Measurements from ENCODE around the gene BTF3L4.
"Not testable (repeated sequence)": the region's sequence is repeated elsewhere in the genome, so short reads cannot be mapped to it uniquely, and the experiment has no call there.

BTF3L4 gene

DNA sequence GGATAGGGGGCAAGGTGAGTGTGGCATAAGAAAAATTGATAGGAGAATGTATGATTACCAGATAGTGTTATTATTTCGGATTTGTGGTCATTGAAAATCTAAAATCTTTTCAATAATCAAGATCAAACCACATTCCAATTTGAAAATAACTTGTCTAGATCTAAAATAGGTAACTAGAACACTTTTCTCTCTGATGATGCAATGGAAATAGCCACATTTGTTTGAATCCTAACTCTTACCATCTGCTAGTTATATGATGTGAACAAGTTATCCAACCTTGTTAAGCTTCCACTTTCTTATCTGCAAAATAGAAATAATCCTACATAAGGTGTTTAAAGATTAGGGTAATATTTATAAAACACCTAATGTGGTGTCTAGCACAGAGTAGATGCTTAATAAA lies 3.8 kb downstream of the BTF3L4 start:
- DNase-seq: no peak
- H3K27ac ChIP-seq (ENCODE audit: insufficient read depth in 1 of 2, low read depth in 1 of 2, low read length in 2 of 2, poor library complexity in 1 of 2, severe bottlenecking in 2 of 2): no peak overlapping the region
- no peak overlapping the region for H3K4me3 ChIP-seq (ENCODE audit: control insufficient read depth in 1 of 7, extremely low read depth in 1 of 7, insufficient read depth in 4 of 7, low read depth in 2 of 7, low read length in 6 of 7)
- WGBS (ENCODE audit: insufficient coverage): no CpG with 5 or more reads among the region's 1 CpG
- peaks cover 7 to 30% (median 15%) of the 10 kb centered on the region in 4 experiments for H3K4me1 ChIP-seq (ENCODE audit: control extremely low read depth in 1 of 4, control insufficient read depth in 4 of 4, insufficient read depth in 4 of 4, low read length in 3 of 4)
- H3K27me3 ChIP-seq (replicated peaks in 2 of 5; ENCODE audit: control insufficient read depth in 4 of 5, insufficient read depth in 5 of 5, low read length in 4 of 5): no peaks in the 10 kb centered on the region
- ChIA-PET POLR2A (no interaction called here), CTCF (interaction anchor here (0.8 to 1.7 kb wide), 3 partner anchors 10 to 16 kb away, joined by 3 to 4 read pairs (median 3); no protein-coding TSS in a partner anchor)
- H3K36me3 ChIP-seq (ENCODE audit: control insufficient read depth in 4 of 4, insufficient read depth in 4 of 4, low read length in 3 of 4): peaks cover 12 to 37% (median 25%) of the 10 kb centered on the region in 4 experiments
- H3K9me3 ChIP-seq (ENCODE audit: control extremely low read depth in 1 of 5, control insufficient read depth in 4 of 5, insufficient read depth in 2 of 5, low read depth in 1 of 5, low read length in 4 of 5): no peaks in the 10 kb centered on the region

DNA sequence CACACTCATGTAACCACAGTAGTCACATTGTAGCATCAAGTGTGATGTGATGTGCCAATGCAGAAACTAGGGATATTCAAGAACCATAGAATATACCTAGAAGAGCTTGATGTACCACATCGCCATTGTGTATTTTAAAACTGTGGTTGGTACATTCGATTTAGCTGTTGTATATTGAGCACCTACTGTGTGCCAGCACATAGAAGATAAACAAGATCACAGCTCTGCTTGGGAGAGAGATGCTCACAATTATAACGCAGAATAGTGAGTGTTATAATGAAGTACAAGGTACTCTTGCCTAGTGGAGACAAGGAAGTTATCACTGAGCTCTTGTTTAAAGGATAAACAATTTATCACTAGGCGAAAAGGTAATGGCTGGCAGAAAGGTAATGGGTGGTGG lies 4.7 kb downstream of the BTF3L4 start:
- peaks cover 7 to 25% (median 13%) of the 10 kb centered on the region in 4 experiments for H3K4me1 ChIP-seq (ENCODE audit: control extremely low read depth in 1 of 4, control insufficient read depth in 4 of 4, insufficient read depth in 4 of 4, low read length in 3 of 4)
- no peaks in the 10 kb centered on the region for H3K9me3 ChIP-seq (ENCODE audit: control extremely low read depth in 1 of 5, control insufficient read depth in 4 of 5, insufficient read depth in 2 of 5, low read depth in 1 of 5, low read length in 4 of 5)
- H3K36me3 ChIP-seq (ENCODE audit: control insufficient read depth in 4 of 4, insufficient read depth in 4 of 4, low read length in 3 of 4): peaks cover 13 to 45% (median 28%) of the 10 kb centered on the region in 4 experiments
- no peaks in the 10 kb centered on the region for H3K27me3 ChIP-seq (replicated peaks in 2 of 5; ENCODE audit: control insufficient read depth in 4 of 5, insufficient read depth in 5 of 5, low read length in 4 of 5)
- no peak overlapping the region for H3K4me3 ChIP-seq (ENCODE audit: control insufficient read depth in 1 of 7, extremely low read depth in 1 of 7, insufficient read depth in 4 of 7, low read depth in 2 of 7, low read length in 6 of 7)
- no peak for DNase-seq
- 100% methylated on average over 3 of the region's 4 CpGs for WGBS (ENCODE audit: insufficient coverage)
- H3K27ac ChIP-seq (ENCODE audit: insufficient read depth in 1 of 2, low read depth in 1 of 2, low read length in 2 of 2, poor library complexity in 1 of 2, severe bottlenecking in 2 of 2): no peak overlapping the region
- ChIA-PET POLR2A (no interaction called here), CTCF (no interaction called here)

DNA sequence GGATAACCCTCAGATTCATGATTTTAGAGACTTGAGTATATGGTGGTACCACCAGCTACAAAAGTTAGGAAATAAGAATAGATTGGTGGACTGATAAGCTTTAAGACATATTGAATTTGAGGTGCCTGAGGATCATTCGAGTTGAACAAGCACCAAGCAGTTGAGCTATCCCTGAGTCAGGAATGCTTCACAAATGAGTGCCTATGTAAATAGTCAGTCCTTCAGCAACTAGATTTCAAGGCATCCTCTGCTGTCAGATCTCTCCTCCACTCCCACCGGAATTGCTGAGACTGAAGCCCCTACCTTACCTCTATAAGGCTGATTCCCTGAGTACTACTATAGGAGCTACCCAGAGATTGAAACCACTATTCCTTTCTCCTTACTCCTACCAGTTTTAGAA lies 7.1 kb downstream of the BTF3L4 start:
- POLR2A ChIA-PET: no interaction called here
- 100% methylated on average over 2 of the region's 2 CpGs for WGBS (ENCODE audit: insufficient coverage)
- H3K4me1 ChIP-seq (ENCODE audit: control extremely low read depth in 1 of 4, control insufficient read depth in 4 of 4, insufficient read depth in 4 of 4, low read length in 3 of 4): peaks cover under 1 to 7% (median 3%) of the 10 kb centered on the region in 4 experiments

DNA sequence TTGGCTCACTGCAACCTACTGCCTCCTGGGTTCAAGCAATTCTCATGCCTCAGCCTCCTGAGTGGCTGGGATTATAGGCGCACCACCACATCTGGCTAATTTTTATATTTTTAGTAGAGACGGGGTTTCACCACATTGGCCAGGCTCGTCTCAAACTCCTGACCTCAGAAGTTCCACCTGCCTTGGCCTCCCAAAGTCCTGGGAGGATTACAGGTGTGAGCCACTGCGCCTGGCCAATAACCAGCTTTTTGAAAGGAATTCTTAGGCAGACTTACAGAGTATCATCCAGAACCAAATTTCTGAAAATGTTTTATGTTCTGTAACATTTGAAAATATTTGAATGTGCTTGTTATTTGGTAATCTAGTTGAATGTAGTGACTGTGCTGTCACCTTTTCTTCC lies 14.6 kb downstream of the BTF3L4 start:
- WGBS (ENCODE audit: insufficient coverage): 100% methylated on average over 2 of the region's 4 CpGs
- H3K9me3 ChIP-seq (ENCODE audit: control extremely low read depth in 1 of 5, control insufficient read depth in 4 of 5, insufficient read depth in 2 of 5, low read depth in 1 of 5, low read length in 4 of 5): no peaks in the 10 kb centered on the region
- H3K4me3 ChIP-seq (ENCODE audit: control insufficient read depth in 1 of 7, extremely low read depth in 1 of 7, insufficient read depth in 4 of 7, low read depth in 2 of 7, low read length in 6 of 7): no peak overlapping the region
- H3K4me1 ChIP-seq (ENCODE audit: control extremely low read depth in 1 of 4, control insufficient read depth in 4 of 4, insufficient read depth in 4 of 4, low read length in 3 of 4): peaks cover 0 to 12% (median 0%) of the 10 kb centered on the region in 4 experiments
- CTCF ChIA-PET: interaction anchor here (1.7 to 1.8 kb wide), 2 partner anchors 10 to 11 kb away, joined by 4 to 7 read pairs; no protein-coding TSS in a partner anchor
- POLR2A ChIA-PET: no interaction called here
- DNase-seq: no peak
- H3K36me3 ChIP-seq (ENCODE audit: control insufficient read depth in 4 of 4, insufficient read depth in 4 of 4, low read length in 3 of 4): peaks cover 10 to 45% (median 26%) of the 10 kb centered on the region in 4 experiments
- no peak overlapping the region for H3K27ac ChIP-seq (ENCODE audit: insufficient read depth in 1 of 2, low read depth in 1 of 2, low read length in 2 of 2, poor library complexity in 1 of 2, severe bottlenecking in 2 of 2)
- no peaks in the 10 kb centered on the region for H3K27me3 ChIP-seq (replicated peaks in 2 of 5; ENCODE audit: control insufficient read depth in 4 of 5, insufficient read depth in 5 of 5, low read length in 4 of 5)

More for the DNA sequence above, 7.1 kb downstream of the BTF3L4 start:
- Histone ChIP-seq H3K36me3 (ENCODE audit: control insufficient read depth in 4 of 4, insufficient read depth in 4 of 4, low read length in 3 of 4) (peaks cover 15 to 62% (median 40%) of the 10 kb centered on the region in 4 experiments), H3K27ac (ENCODE audit: insufficient read depth in 1 of 2, low read depth in 1 of 2, low read length in 2 of 2, poor library complexity in 1 of 2, severe bottlenecking in 2 of 2) (no peak overlapping the region), H3K4me3 (ENCODE audit: control insufficient read depth in 1 of 7, extremely low read depth in 1 of 7, insufficient read depth in 4 of 7, low read depth in 2 of 7, low read length in 6 of 7) (no peak overlapping the region), H3K9me3 (ENCODE audit: control extremely low read depth in 1 of 5, control insufficient read depth in 4 of 5, insufficient read depth in 2 of 5, low read depth in 1 of 5, low read length in 4 of 5) (no peaks in the 10 kb centered on the region), H3K27me3 (replicated peaks in 2 of 5; ENCODE audit: control insufficient read depth in 4 of 5, insufficient read depth in 5 of 5, low read length in 4 of 5) (no peaks in the 10 kb centered on the region)
- DNase-seq: no peak
- CTCF ChIA-PET: interaction anchor here (1.0 kb wide), 1 partner anchor 15 kb away, joined by 3 read pairs; no protein-coding TSS in a partner anchor

DNA sequence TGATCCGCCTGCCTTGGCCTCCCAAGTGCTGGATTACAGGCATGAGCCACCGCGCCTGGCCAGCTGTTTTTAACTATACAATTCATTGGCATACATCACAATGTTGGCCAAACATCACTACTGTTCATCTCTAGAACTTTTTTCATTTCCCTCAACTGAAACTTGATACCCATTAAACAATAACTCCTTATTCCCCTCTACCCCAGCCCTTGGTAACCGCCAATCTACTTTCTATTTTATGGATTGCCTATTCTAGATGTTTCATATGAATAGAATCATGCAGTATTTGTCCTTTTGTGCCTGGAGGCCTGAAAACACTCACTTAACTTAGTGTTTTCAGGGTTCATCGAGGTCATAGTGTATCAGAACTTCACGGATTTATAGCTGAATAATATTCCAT lies 16.2 kb downstream of the BTF3L4 start:
- DNase-seq: no peak
- 100% methylated on average over 3 of the region's 6 CpGs for WGBS (ENCODE audit: insufficient coverage)
- Histone ChIP-seq H3K4me1 (ENCODE audit: control extremely low read depth in 1 of 4, control insufficient read depth in 4 of 4, insufficient read depth in 4 of 4, low read length in 3 of 4) (peaks cover 0 to 12% (median 0%) of the 10 kb centered on the region in 4 experiments), H3K27me3 (replicated peaks in 2 of 5; ENCODE audit: control insufficient read depth in 4 of 5, insufficient read depth in 5 of 5, low read length in 4 of 5) (no peaks in the 10 kb centered on the region), H3K27ac (ENCODE audit: insufficient read depth in 1 of 2, low read depth in 1 of 2, low read length in 2 of 2, poor library complexity in 1 of 2, severe bottlenecking in 2 of 2) (no peak overlapping the region), H3K36me3 (ENCODE audit: control insufficient read depth in 4 of 4, insufficient read depth in 4 of 4, low read length in 3 of 4) (peaks cover 4 to 41% (median 25%) of the 10 kb centered on the region in 4 experiments), H3K4me3 (ENCODE audit: control insufficient read depth in 1 of 7, extremely low read depth in 1 of 7, insufficient read depth in 4 of 7, low read depth in 2 of 7, low read length in 6 of 7) (no peak overlapping the region), H3K9me3 (ENCODE audit: control extremely low read depth in 1 of 5, control insufficient read depth in 4 of 5, insufficient read depth in 2 of 5, low read depth in 1 of 5, low read length in 4 of 5) (no peaks in the 10 kb centered on the region)
- ChIA-PET POLR2A (no interaction called here), CTCF (interaction anchor here (1.8 to 2.2 kb wide), 2 partner anchors 8 to 12 kb away, joined by 7 to 8 read pairs; no protein-coding TSS in a partner anchor)

DNA sequence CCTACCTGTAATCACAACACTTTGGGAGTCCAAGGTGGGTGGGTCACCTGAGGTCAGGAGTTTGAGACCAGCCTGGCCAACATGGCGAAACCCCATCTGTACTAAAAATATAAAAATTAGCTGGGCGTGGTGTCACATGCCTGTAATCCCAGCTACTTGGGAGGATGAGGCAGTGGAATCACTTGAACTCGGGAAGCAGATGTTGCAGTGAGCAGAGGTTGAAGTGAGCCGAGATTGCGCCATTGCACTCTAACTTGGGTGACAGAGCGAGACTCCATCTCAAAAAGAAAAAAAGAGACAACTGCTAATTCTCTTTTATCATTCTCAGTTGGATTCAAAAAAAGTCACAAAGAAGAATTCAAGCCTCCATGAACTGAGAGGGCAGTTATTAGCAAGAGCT lies 21.2 kb downstream of the BTF3L4 start:
- H3K4me1 ChIP-seq (ENCODE audit: control extremely low read depth in 1 of 4, control insufficient read depth in 4 of 4, insufficient read depth in 4 of 4, low read length in 3 of 4); H3K9me3 ChIP-seq (ENCODE audit: control extremely low read depth in 1 of 5, control insufficient read depth in 4 of 5, insufficient read depth in 2 of 5, low read depth in 1 of 5, low read length in 4 of 5); DNase-seq; POLR2A ChIA-PET; H3K27me3 ChIP-seq (replicated peaks in 2 of 5; ENCODE audit: control insufficient read depth in 4 of 5, insufficient read depth in 5 of 5, low read length in 4 of 5); H3K4me3 ChIP-seq (ENCODE audit: control insufficient read depth in 1 of 7, extremely low read depth in 1 of 7, insufficient read depth in 4 of 7, low read depth in 2 of 7, low read length in 6 of 7); H3K27ac ChIP-seq (ENCODE audit: insufficient read depth in 1 of 2, low read depth in 1 of 2, low read length in 2 of 2, poor library complexity in 1 of 2, severe bottlenecking in 2 of 2); CTCF ChIA-PET: not testable (repeated sequence)
- 89% methylated on average over 3 of the region's 6 CpGs for WGBS (ENCODE audit: insufficient coverage)
- peaks cover 9 to 37% (median 20%) of the 10 kb centered on the region in 4 experiments for H3K36me3 ChIP-seq (ENCODE audit: control insufficient read depth in 4 of 4, insufficient read depth in 4 of 4, low read length in 3 of 4)

DNA sequence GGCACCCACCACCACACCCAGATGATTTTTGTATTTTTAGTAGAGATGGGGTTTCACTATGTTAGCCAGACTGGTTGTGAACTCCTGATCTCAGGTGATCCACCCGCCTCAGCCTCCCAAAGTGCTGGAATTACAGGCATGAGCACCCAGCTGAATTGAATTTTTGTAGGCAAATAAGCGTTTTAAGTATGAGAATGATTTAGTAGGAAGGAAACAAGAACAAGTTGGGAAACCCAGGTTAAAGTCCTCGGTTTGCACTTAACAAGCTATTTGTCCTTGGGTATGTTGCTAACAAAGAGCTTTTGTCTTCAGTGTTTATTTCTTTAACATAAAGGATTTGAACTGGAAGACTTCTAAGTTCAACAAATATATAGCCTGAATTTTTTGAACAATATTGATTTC lies 23.9 kb downstream of the BTF3L4 start:
- ChIA-PET CTCF (interaction anchor here (0.7 to 1.4 kb wide), 4 partner anchors 9 to 22 kb away, joined by 3 to 7 read pairs (median 3); no protein-coding TSS in a partner anchor), POLR2A (no interaction called here)
- no peaks in the 10 kb centered on the region for H3K9me3 ChIP-seq (ENCODE audit: control extremely low read depth in 1 of 5, control insufficient read depth in 4 of 5, insufficient read depth in 2 of 5, low read depth in 1 of 5, low read length in 4 of 5)
- no peak for DNase-seq
- no peak overlapping the region for H3K27ac ChIP-seq (ENCODE audit: insufficient read depth in 1 of 2, low read depth in 1 of 2, low read length in 2 of 2, poor library complexity in 1 of 2, severe bottlenecking in 2 of 2)
- no peaks in the 10 kb centered on the region for H3K27me3 ChIP-seq (replicated peaks in 2 of 5; ENCODE audit: control insufficient read depth in 4 of 5, insufficient read depth in 5 of 5, low read length in 4 of 5)
- H3K4me1 ChIP-seq (ENCODE audit: control extremely low read depth in 1 of 4, control insufficient read depth in 4 of 4, insufficient read depth in 4 of 4, low read length in 3 of 4): no peaks in the 10 kb centered on the region
- no peak overlapping the region for H3K4me3 ChIP-seq (ENCODE audit: control insufficient read depth in 1 of 7, extremely low read depth in 1 of 7, insufficient read depth in 4 of 7, low read depth in 2 of 7, low read length in 6 of 7)
- peaks cover 10 to 37% (median 16%) of the 10 kb centered on the region in 4 experiments for H3K36me3 ChIP-seq (ENCODE audit: control insufficient read depth in 4 of 4, insufficient read depth in 4 of 4, low read length in 3 of 4)
- WGBS (ENCODE audit: insufficient coverage): 91% methylated on average over 3 of the region's 3 CpGs

Measured in common myeloid progenitor, CD34-positive (primary cell).